A673 (cell line): ENCODE data around the gene MCM7.

ENCODE experiments used
- EZH2 ChIP-seq: fragments of 200-600 bp; sonication (generic); IDR thresholded peaks from 2 replicates; pipeline ENCODE4 v1.6.1; 2017; ENCODE audit warnings: borderline replicate concordance, low read depth, mild to moderate bottlenecking, mixed read lengths, antibody characterized with exemption, low read length; ENCODE audit not compliant: poor library complexity, severe bottlenecking
- TF ChIP-seq, protein P1 (sequence below): fragments of 300-800, 200-600 bp; sonication (generic); conservative IDR thresholded peaks from 2 replicates; pipeline ENCODE4 v1.5.1; 2017; ENCODE audit warnings: low read depth, mild to moderate bottlenecking, antibody characterized with exemption, low read length, moderate library complexity, mixed read lengths

DNA sequence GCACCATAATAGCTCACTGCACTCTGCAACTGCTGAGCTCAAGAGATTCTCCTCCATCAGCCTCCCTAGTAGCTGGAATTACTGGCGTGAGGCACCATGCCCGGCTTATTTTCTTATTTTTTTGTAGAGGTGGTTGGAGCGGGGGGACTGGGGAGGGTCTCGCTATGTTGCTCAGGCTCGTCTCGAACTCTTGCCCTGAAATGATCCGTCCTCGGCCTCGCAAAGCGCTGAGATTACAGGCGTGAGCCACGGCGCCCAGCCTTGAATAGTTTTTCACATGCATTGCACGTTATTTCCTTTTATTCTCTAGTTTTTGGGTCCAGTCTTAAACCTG lies 47.0 kb upstream of the MCM7 start:
- TF ChIP-seq, protein P1, sequence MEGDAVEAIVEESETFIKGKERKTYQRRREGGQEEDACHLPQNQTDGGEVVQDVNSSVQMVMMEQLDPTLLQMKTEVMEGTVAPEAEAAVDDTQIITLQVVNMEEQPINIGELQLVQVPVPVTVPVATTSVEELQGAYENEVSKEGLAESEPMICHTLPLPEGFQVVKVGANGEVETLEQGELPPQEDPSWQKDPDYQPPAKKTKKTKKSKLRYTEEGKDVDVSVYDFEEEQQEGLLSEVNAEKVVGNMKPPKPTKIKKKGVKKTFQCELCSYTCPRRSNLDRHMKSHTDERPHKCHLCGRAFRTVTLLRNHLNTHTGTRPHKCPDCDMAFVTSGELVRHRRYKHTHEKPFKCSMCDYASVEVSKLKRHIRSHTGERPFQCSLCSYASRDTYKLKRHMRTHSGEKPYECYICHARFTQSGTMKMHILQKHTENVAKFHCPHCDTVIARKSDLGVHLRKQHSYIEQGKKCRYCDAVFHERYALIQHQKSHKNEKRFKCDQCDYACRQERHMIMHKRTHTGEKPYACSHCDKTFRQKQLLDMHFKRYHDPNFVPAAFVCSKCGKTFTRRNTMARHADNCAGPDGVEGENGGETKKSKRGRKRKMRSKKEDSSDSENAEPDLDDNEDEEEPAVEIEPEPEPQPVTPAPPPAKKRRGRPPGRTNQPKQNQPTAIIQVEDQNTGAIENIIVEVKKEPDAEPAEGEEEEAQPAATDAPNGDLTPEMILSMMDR = no peak
- TF ChIP-seq EZH2 = no peak
